AG04450 (cell line): ENCODE results near the gene GNA12. TPM values are rescaled to one million over a fixed set of nuclear protein-coding genes. Genes with fewer than 3 reads are reported as not detected.

Experiments
- CTCF ChIA-PET: fragments of 300-600, 350-600 bp; formaldehyde crosslinking; extraction: SDS; loops from one replicate; lab custom pipeline; 2022; ENCODE audit warnings: antibody characterized with exemption, inconsistent platforms; lab: Charles Lee
- POLR2A ChIA-PET: fragments of 350-600 bp; formaldehyde crosslinking; extraction: SDS; loops from one replicate; lab custom pipeline; 2021; ENCODE audit warnings: antibody characterized with exemption, inconsistent platforms; lab: Yijun Ruan, JAX
- DNase-seq: peaks from one replicate; pipeline ENCODE4 v3.0.0-alpha.2; 2011; ENCODE audit warnings: low read depth, low spot score
- H3K27ac ChIP-seq: one replicate; pipeline ENCODE4 v1.5.1; 2012; ENCODE audit warnings: low read depth, low read length, control low read depth
- H3K27me3 ChIP-seq: one replicate; pipeline ENCODE4 v1.6.0; 2012; ENCODE audit warnings: low read length; ENCODE audit not compliant: control insufficient read depth, insufficient read depth
- H3K4me3 ChIP-seq: 2 replicates; pipeline ENCODE4 v1.5.1; 2011; ENCODE audit warnings: mild to moderate bottlenecking, low read depth, low read length, control low read depth
- H3K9me3 ChIP-seq: 2 replicates; pipeline ENCODE4 v1.5.1; 2012; ENCODE audit warnings: low read length; ENCODE audit not compliant: control insufficient read depth, insufficient read depth
- polyA plus RNA-seq: library from polyadenylated mRNA; depleted of rRNA; stranded (reverse); fragments of >200 nt; gene quantifications from 2 replicates; pipeline ENCODE4 v1.2.3, GENCODE V29; 2011
- TF ChIP-seq, protein P1 (sequence below): IDR thresholded peaks from 2 replicates; pipeline ENCODE4 v1.5.1; 2011; ENCODE audit warnings: low read depth, low read length, control low read depth, inconsistent platforms

GNA12 gene
- polyA plus RNA-seq, 1 experiment: 97.4 TPM

DNA sequence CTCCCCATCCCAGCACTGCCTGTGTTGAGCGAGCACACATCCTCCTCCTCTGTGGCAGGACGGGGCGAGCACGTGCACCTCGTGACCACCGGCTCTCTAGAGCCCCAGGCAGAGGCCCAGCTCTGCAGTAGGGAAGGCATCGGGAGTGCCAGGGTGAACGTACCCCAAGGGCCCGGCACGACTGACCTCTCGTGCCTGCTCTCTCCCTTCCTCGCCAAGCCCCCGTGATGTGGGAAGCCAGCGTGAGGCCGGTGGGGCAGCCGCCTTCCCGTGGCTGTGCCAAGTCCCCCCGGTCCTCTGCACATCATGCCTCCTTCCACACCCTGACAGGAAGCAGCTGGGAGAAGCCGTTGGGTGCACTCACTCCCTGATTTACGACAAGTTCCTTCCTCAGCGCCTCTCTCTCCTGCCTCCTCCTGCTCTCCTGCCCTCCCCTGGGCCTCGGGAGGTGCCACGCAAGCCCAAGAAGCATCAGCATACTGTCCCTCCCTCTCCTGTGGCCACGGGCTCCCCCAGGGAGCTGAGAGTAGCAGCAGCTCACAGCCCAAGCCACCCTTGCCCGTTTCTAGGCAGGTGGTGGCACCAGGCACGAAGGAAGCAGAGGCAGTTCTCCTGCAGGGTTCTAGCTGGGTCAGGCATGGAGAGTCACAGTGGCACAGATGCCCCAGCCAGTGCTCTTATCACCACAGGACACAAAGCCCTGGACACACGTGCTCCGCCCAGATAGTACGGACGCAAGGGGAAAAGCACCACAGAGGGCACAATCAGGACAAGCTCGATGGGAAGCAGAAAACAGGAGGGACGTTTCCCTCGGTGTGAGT is 109.1 kb downstream of the GNA12 start:
- Histone ChIP-seq H3K4me3 (no peak overlapping the region), H3K27ac (peak overlapping the region; percentile 25), H3K9me3 (peaks cover 22% of the 10 kb centered on the region), H3K27me3 (no peaks in the 10 kb centered on the region)
- no peak for DNase-seq
- ChIA-PET POLR2A (interaction anchor here (0.5 to 1.3 kb wide), 3 partner anchors 23 to 85 kb away, joined by 3 to 4 read pairs (median 4); no protein-coding TSS in a partner anchor), CTCF (no interaction called here)
- TF ChIP-seq, protein P1, sequence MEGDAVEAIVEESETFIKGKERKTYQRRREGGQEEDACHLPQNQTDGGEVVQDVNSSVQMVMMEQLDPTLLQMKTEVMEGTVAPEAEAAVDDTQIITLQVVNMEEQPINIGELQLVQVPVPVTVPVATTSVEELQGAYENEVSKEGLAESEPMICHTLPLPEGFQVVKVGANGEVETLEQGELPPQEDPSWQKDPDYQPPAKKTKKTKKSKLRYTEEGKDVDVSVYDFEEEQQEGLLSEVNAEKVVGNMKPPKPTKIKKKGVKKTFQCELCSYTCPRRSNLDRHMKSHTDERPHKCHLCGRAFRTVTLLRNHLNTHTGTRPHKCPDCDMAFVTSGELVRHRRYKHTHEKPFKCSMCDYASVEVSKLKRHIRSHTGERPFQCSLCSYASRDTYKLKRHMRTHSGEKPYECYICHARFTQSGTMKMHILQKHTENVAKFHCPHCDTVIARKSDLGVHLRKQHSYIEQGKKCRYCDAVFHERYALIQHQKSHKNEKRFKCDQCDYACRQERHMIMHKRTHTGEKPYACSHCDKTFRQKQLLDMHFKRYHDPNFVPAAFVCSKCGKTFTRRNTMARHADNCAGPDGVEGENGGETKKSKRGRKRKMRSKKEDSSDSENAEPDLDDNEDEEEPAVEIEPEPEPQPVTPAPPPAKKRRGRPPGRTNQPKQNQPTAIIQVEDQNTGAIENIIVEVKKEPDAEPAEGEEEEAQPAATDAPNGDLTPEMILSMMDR: no peak

- POLR2A ChIA-PET: interaction anchor here (1.3 kb wide), 1 partner anchor 24 kb away, joined by 4 read pairs; no protein-coding TSS in a partner anchor
- CTCF ChIA-PET: no interaction called here
Measured at GRCh38 chr7:2734084-2734686, 109.9 kb downstream of the GNA12 start.

GRCh38 chr7:2732959-2733584 is 111.0 kb downstream of the GNA12 start:
- ChIA-PET POLR2A (no interaction called here), CTCF (no interaction called here)
- Histone ChIP-seq H3K9me3 (peaks cover 22% of the 10 kb centered on the region), H3K27me3 (no peaks in the 10 kb centered on the region), H3K27ac (peak overlapping the region; percentile 11), H3K4me3 (no peak overlapping the region)
- no peak for DNase-seq
- TF ChIP-seq, protein P1: 0 out of 2 replicates have a peak, but pooled peaks have one; percentile 6

More at GRCh38 chr7:2734084-2734686, 109.9 kb downstream of the GNA12 start:
- no peak overlapping the region for H3K4me3 ChIP-seq
- TF ChIP-seq, protein P1: no peak
- peaks cover 22% of the 10 kb centered on the region for H3K9me3 ChIP-seq
- DNase-seq: no peak
- H3K27ac ChIP-seq: no peak overlapping the region
- H3K27me3 ChIP-seq: no peaks in the 10 kb centered on the region

- no peak for DNase-seq
- Histone ChIP-seq H3K9me3 (peaks cover 22% of the 10 kb centered on the region), H3K27ac (no peak overlapping the region), H3K4me3 (no peak overlapping the region), H3K27me3 (no peaks in the 10 kb centered on the region)
- CTCF ChIA-PET: no interaction called here
- TF ChIP-seq, protein P1: no peak
- POLR2A ChIA-PET: no interaction called here
Measured at GRCh38 chr7:2732388-2732787, 111.7 kb downstream of the GNA12 start.
